WTC11 (cell line): Measurements from ENCODE around the gene BTBD17. TPM values are rescaled to one million over a fixed set of nuclear protein-coding genes. Genes with fewer than 3 reads are reported as not detected.

Source experiments
- ATAC-seq: fragments of 200-7000 bp; cut with Tn5 transposase; 2 replicates; pipeline ENCODE4 v1.10.0; 2021; ENCODE audit warnings: mild to moderate bottlenecking, moderate library complexity
- CTCF ChIA-PET: fragments of 300-600 bp; sonication (Branson Sonifier 250); formaldehyde crosslinking; loops from one replicate; lab custom pipeline; 2021; ENCODE audit warnings: antibody characterized with exemption; lab: Charles Lee
- POLR2A ChIA-PET: fragments of 350-600 bp; sonication (Branson Sonifier 250); formaldehyde crosslinking; loops from one replicate; lab custom pipeline; 2021; ENCODE audit warnings: antibody characterized with exemption; lab: Charles Lee
- DNase-seq: peaks from one replicate; pipeline ENCODE4 v3.0.0; 2021; ENCODE audit warnings: low spot score
- H3K27ac Mint-ChIP-seq: 2 replicates; pipeline ENCODE4 v1.8.0; 2021; ENCODE audit warnings: mixed read lengths
- H3K27me3 Mint-ChIP-seq: 2 replicates; pipeline ENCODE4 v1.8.0; 2021; ENCODE audit warnings: low read depth, mild to moderate bottlenecking, moderate library complexity, mixed read lengths
- H3K36me3 Mint-ChIP-seq: 2 replicates; pipeline ENCODE4 v1.8.0; 2021; ENCODE audit warnings: mixed read lengths
- H3K4me1 Mint-ChIP-seq: 2 replicates; pipeline ENCODE4 v1.8.0; 2022; ENCODE audit warnings: mixed read lengths
- H3K4me3 Mint-ChIP-seq: 2 replicates; pipeline ENCODE4 v1.8.0; 2021; ENCODE audit warnings: mild to moderate bottlenecking, moderate library complexity, mixed read lengths
- H3K9me3 Mint-ChIP-seq: 2 replicates; pipeline ENCODE4 v1.8.0; 2021; ENCODE audit warnings: mixed read lengths
- ATF2 ChIP-seq: sonication (generic); formaldehyde crosslinking; IDR thresholded peaks from 2 replicates; pipeline ENCODE4 v1.8.1; 2022; ENCODE audit warnings: low read depth, missing genetic modification reagents, borderline replicate concordance
- ELF4 ChIP-seq: sonication (generic); formaldehyde crosslinking; IDR thresholded peaks from 2 replicates; pipeline ENCODE4 v1.8.1; 2022; ENCODE audit warnings: low read depth, mild to moderate bottlenecking, moderate library complexity, missing genetic modification reagents
- GABPB1 ChIP-seq: sonication (generic); formaldehyde crosslinking; IDR thresholded peaks from 2 replicates; pipeline ENCODE4 v1.8.1; 2023; ENCODE audit warnings: mild to moderate bottlenecking, missing genetic modification reagents
- GRHL2 ChIP-seq: fragments of 250-450 bp; sonication (Bioruptor Pico); IDR thresholded peaks from 2 replicates; pipeline ENCODE4 v1.8.0; 2022; ENCODE audit warnings: mild to moderate bottlenecking, moderate library complexity; ENCODE audit not compliant: insufficient replicate concordance, severe bottlenecking
- MXD4 ChIP-seq: fragments of 250-450 bp; sonication (Bioruptor Pico); IDR thresholded peaks from 2 replicates; pipeline ENCODE4 v1.8.0; 2021; ENCODE audit warnings: mild to moderate bottlenecking, moderate library complexity, borderline replicate concordance
- NFATC4 ChIP-seq: fragments of 250-450 bp; sonication (Bioruptor Pico); IDR thresholded peaks from 2 replicates; pipeline ENCODE4 v1.9.0; 2021; ENCODE audit warnings: mild to moderate bottlenecking
- ZNF532 ChIP-seq: fragments of 250-450 bp; sonication (Bioruptor Pico); IDR thresholded peaks from 2 replicates; pipeline ENCODE4 v1.9.0; 2021; ENCODE audit warnings: mild to moderate bottlenecking, borderline replicate concordance
- total RNA-seq: library from RNA; stranded (reverse); gene quantifications from 3 replicates; pipeline ENCODE4 v1.2.3, GENCODE V29; 2021

The BTBD17 gene
- total RNA-seq, 1 experiment from 2014 or later = 0.94 TPM

GRCh38 chr17:74307984-74308773 is 53.5 kb downstream of the BTBD17 start:
- Mint-ChIP-seq H3K9me3 (peaks cover 6% of the 10 kb centered on the region), H3K36me3 (peaks cover 4% of the 10 kb centered on the region; the same call in 1 of the 2 replicates), H3K4me1 (no peaks in the 10 kb centered on the region), H3K4me3 (no peak overlapping the region), H3K27me3 (no peaks in the 10 kb centered on the region; the same call in 1 of the 2 replicates), H3K27ac (no peak overlapping the region)
- ChIA-PET CTCF (interaction anchor here (0.7 to 0.8 kb wide), 2 partner anchors 54 to 294 kb away, joined by 3 to 4 read pairs; partner anchors contain the start of gene BTBD17), POLR2A (no interaction called here)
- TF ChIP-seq GABPB1 (CRISPR knock-in tag) (no peak), ZNF532 (CRISPR knock-in tag) (no peak), ATF2 (CRISPR knock-in tag) (no peak), MXD4 (CRISPR knock-in tag) (no peak), GRHL2 (CRISPR knock-in tag) (no peak), ELF4 (CRISPR knock-in tag) (no peak), NFATC4 (CRISPR knock-in tag) (no peak)
- ATAC-seq (no peak), DNase-seq (no peak)

Other genes with a start within 250 kb of the BTBD17 start
- gene RPL38, start 158.2 kb downstream of the BTBD17 start, total RNA-seq = 1,170 to 1,273 TPM (median 1,266 TPM) in 3 replicates
- gene TTYH2, start 148.3 kb downstream of the BTBD17 start, total RNA-seq = 3.5 to 5.1 TPM (median 4.5 TPM) in 3 replicates
- gene DNAI2, start 87.6 kb downstream of the BTBD17 start, total RNA-seq = 0.21 to 0.26 TPM (median 0.23 TPM) in 3 replicates
- gene KIF19, start 35.6 kb downstream of the BTBD17 start, total RNA-seq = 0.44 to 0.80 TPM (median 0.60 TPM) in 3 replicates
- 0.25 to 0.73 TPM in 2 of 3 replicates, not detected in the other for gene GPR142, start 5.6 kb upstream of the BTBD17 start, total RNA-seq
- 19.6 to 20.7 TPM (median 20.6 TPM) in 3 replicates for gene GPRC5C, start 70.2 kb upstream of the BTBD17 start, total RNA-seq
- 1.1 to 2.0 TPM (median 1.7 TPM) in 3 replicates for gene CD300A, start 104.8 kb upstream of the BTBD17 start, total RNA-seq
- gene CD300LB, start 169.6 kb upstream of the BTBD17 start, total RNA-seq = not detected in 3 replicates
- not detected in 3 replicates for gene CD300C, start 184.2 kb upstream of the BTBD17 start, total RNA-seq
- not detected in 3 replicates for gene CD300H, start 205.6 kb upstream of the BTBD17 start, total RNA-seq
- gene CD300LD, start 230.4 kb upstream of the BTBD17 start, total RNA-seq = not detected in 3 replicates